Colon (tissue), 2 donors: ENCODE results near the gene HECA.
"Not testable (repeated sequence)": the region's sequence is repeated elsewhere in the genome, so short reads cannot be mapped to it uniquely, and the experiment has no call there.

Source experiments
- FAIRE-seq: peaks from 2 replicates; lab custom pipeline; 2012; peaks lifted over from hg19 to GRCh38; lab: Jason Lieb, UNC
- donor health status: control.
- donor health status: control.

HECA gene

DNA sequence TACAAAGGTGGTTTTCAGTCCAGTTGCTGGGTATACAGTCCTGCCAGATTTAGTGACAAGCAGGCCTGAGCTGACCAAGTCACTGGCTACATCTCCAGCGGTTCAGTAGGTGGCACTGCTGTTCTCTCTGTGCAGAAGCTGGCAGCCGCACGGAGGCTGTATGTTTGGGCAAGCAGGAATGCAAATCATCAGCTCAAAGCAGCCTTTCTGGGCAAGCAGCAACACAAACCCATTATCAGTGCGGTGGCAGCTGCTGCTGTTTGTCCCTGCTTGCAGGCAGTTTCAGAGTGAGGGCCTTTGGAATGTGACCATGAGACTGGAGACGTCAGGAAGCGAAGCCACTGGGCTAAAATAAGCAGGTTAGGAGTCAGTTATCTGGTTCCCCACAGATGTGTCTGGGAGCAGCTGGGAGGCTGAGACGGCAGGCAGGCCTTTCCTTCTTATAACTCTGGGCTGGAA is 84.4 kb downstream of the HECA start:
- FAIRE-seq, result no peak

DNA sequence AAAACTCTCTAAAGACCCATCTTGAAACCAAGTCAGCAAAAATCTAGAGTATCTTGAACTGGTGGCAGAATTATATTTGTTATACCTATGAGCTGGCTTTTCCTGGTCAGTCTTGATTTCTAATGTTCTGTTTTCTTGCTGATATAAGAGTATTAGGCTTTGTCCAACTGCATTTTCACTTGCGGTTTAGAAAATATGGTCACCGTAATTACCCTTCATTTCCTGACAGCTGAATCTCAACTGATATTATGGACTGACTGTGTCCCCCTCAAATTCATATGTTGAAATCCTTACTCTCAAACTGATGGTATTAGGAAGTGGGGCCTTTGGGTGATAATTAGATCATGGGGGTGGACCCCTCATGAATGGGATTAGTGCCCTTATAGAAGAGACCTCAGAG is 84.9 kb downstream of the HECA start:
- no peak for FAIRE-seq

DNA sequence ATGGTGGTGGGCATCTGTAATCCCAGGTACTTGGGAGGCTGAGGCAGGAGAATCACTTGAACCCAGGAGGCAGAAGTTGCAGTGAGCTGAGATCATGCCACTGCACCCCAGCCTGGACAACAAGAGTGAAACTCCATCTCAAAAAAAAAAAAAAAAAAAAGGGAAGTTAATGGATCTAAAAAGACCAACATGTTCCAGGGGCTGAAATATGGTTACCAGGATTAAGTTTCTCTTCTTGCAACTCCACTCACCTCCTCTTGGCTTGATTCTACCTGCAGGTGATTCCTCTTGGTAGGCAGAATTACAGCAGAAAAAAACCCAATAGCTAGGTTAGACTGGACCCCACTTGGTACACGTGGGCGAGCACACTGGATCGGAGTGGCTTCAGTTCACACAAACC is 93.5 kb downstream of the HECA start:
- not testable (repeated sequence) for FAIRE-seq
